ENCODE results near the gene KAT7. TPM values are rescaled to one million over a fixed set of nuclear protein-coding genes. Genes with fewer than 3 reads are reported as not detected.

KAT7 gene
- polyA plus RNA-seq, 1 donor from 2014 or later, result 31.0 TPM

- Histone ChIP-seq H3K4me2 (ENCODE audit: low read length) (no peak overlapping the region), H3K9ac (ENCODE audit: low read length) (no peak overlapping the region), H3K4me3 (ENCODE audit: low read length) (no peak overlapping the region), H3K27ac (ENCODE audit: low read length) (no peak overlapping the region), H3K9me3 (ENCODE audit: low read length) (no peaks in the 10 kb centered on the region), H3K79me2 (replicated peaks; ENCODE audit: insufficient read depth, low read length) (no peaks in the 10 kb centered on the region), H2AFZ (ENCODE audit: low read depth, low read length) (no peak overlapping the region), H4K20me1 (ENCODE audit: insufficient read depth) (no peaks in the 10 kb centered on the region), H3K27me3 (ENCODE audit: insufficient read depth, low read depth, low read length) (peaks cover 3% of the 10 kb centered on the region), H3F3A (ENCODE audit: insufficient read depth, low read length, poor library complexity, severe bottlenecking) (no peaks in the 10 kb centered on the region), H3K9me2 (ENCODE audit: insufficient read depth, low read length) (no peaks in the 10 kb centered on the region), H3K36me3 (ENCODE audit: insufficient read depth, low read length) (no peaks in the 10 kb centered on the region)
- TF ChIP-seq POLR2AphosphoS5 (IDR thresholded peaks at IDR 0.05), result no peak
- TF ChIP-seq EZH2 (IDR thresholded peaks at IDR 0.05; ENCODE audit: borderline replicate concordance, insufficient read depth, low read length, poor library complexity, severe bottlenecking), result no peak
- no peak for TF ChIP-seq REST (IDR thresholded peaks at IDR 0.05; ENCODE audit: borderline replicate concordance)
- no peak for TF ChIP-seq SMC3 (conservative IDR thresholded peaks at IDR 0.05; ENCODE audit: poor library complexity)
- no peak for TF ChIP-seq CTCF (IDR thresholded peaks at IDR 0.05; ENCODE audit: poor library complexity, severe bottlenecking)
- TF ChIP-seq TAF1 (IDR thresholded peaks at IDR 0.05; ENCODE audit: low read depth), result no peak
- no peak for TF ChIP-seq MXI1 (conservative IDR thresholded peaks at IDR 0.05; ENCODE audit: poor library complexity, severe bottlenecking)
- TF ChIP-seq EP300 (conservative IDR thresholded peaks at IDR 0.05; ENCODE audit: poor library complexity, severe bottlenecking), result no peak
- no peak for TF ChIP-seq RAD21 (conservative IDR thresholded peaks at IDR 0.05)
Observed at GRCh38 chr17:49875685-49876084, 87.2 kb downstream of the KAT7 start.

GRCh38 chr17:49878931-49879904 lies 90.7 kb downstream of the KAT7 start:
- Histone ChIP-seq H3K36me3 (ENCODE audit: insufficient read depth, low read length) (no peaks in the 10 kb centered on the region), H3K27ac (ENCODE audit: low read length) (no peak overlapping the region), H4K20me1 (ENCODE audit: insufficient read depth) (no peaks in the 10 kb centered on the region), H3K9ac (ENCODE audit: low read length) (no peak overlapping the region), H3K79me2 (replicated peaks; ENCODE audit: insufficient read depth, low read length) (no peaks in the 10 kb centered on the region), H3K4me2 (ENCODE audit: low read length) (no peak overlapping the region), H3K27me3 (ENCODE audit: insufficient read depth, low read depth, low read length) (peaks cover 3% of the 10 kb centered on the region), H2AFZ (ENCODE audit: low read depth, low read length) (no peak overlapping the region), H3K9me3 (ENCODE audit: low read length) (no peaks in the 10 kb centered on the region), H3K4me3 (ENCODE audit: low read length) (no peak overlapping the region), H3F3A (ENCODE audit: insufficient read depth, low read length, poor library complexity, severe bottlenecking) (no peaks in the 10 kb centered on the region), H3K9me2 (ENCODE audit: insufficient read depth, low read length) (no peaks in the 10 kb centered on the region)
- TF ChIP-seq SMC3 (conservative IDR thresholded peaks at IDR 0.05; ENCODE audit: poor library complexity) (no peak), RAD21 (conservative IDR thresholded peaks at IDR 0.05) (no peak), TAF1 (IDR thresholded peaks at IDR 0.05; ENCODE audit: low read depth) (no peak), MXI1 (conservative IDR thresholded peaks at IDR 0.05; ENCODE audit: poor library complexity, severe bottlenecking) (no peak)
